Activated T-helper 1 cell treated with anti-CD3 and anti-CD28 coated beads, Interleukin-2, amount 50 U/mL, for 16 hours (primary cell): Measurements from ENCODE around the gene FOXRED1.
"Not testable (repeated sequence)": the region's sequence is repeated elsewhere in the genome, so short reads cannot be mapped to it uniquely, and the experiment has no call there.

Experiments used
- DNase-seq, 2 donors: peaks; one replicate each; pipeline ENCODE4 v3.0.0-alpha.2; 2020; ENCODE audit warnings: low read depth in 1 of 2, low spot score in 1 of 2

Gene FOXRED1

DNA sequence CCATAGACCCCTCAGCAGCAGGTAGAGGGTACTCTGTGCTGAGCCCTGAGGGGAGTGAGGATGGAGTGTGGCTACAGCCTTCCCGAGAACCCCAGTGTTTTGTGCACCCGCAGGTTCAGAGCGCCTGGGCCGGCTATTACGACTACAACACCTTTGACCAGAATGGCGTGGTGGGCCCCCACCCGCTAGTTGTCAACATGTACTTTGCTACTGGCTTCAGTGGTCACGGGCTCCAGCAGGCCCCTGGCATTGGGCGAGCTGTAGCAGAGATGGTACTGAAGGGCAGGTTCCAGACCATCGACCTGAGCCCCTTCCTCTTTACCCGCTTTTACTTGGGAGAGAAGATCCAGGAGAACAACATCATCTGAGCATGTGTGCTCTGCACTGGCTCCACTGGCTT is 8.4 kb downstream of the FOXRED1 start:
- DNase-seq = no peak

- DNase-seq = no peak
Measured at GRCh38 chr11:126277780-126278179, 8.8 kb downstream of the FOXRED1 start.

DNA sequence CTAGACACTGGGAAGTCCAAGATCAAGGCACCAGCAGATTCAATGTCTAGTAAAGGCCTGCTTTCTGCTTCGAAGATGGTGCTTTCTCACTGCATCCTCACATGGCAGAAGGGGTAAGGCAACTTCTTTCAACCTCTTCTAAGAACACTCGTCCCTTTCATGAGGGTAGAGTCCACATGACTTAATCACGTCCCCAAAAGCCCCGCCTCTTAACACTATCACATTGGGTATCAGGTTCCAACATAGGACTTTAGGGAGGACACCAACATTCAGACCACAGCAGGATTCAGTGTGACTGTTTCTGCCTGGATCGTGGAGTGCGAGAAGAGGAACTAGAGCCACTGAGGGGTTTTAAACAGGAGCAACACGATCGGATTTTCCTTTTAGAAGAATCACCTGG is 10.2 kb downstream of the FOXRED1 start:
- no peak for DNase-seq

DNA sequence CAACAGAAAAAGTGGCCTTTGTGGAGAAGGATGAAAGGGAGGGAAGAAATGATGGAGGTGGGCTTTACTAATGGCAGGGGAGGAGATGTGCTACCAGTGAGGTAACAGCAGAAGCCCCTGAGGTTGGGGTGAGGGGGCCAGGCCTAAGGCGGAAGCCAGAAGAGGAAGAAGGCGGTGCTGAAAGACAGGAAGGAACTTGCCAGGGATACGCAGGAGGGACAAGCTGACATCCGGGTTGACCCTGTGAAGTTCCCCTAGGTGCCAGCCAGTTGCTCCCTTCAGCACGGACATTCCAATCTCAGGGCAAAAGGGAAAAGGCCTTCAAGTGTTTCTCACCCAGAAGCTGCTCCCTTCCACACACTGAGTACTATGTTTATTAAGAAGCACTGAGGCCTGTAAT is 11.6 kb downstream of the FOXRED1 start:
- DNase-seq = no peak

DNA sequence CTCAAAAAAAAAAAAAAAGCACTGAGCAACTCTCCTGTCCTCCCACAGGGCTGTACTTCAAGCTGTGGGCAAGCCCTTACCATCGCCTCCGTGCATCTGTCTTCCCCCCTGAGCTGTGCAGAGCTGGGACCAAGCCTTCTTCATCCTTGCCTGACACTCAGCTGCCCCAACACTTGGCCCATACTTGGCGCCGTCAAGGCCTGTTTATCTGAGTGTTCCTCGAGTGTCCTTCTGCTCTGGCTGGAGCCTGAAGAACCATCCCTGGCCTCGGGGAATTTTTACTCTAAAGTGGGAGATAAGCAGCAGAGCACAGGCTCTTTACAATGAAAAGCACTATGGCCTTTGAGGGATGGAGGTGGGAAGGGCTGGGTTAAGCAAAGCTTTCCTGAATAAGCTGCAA is 12.3 kb downstream of the FOXRED1 start:
- DNase-seq = no peak

DNA sequence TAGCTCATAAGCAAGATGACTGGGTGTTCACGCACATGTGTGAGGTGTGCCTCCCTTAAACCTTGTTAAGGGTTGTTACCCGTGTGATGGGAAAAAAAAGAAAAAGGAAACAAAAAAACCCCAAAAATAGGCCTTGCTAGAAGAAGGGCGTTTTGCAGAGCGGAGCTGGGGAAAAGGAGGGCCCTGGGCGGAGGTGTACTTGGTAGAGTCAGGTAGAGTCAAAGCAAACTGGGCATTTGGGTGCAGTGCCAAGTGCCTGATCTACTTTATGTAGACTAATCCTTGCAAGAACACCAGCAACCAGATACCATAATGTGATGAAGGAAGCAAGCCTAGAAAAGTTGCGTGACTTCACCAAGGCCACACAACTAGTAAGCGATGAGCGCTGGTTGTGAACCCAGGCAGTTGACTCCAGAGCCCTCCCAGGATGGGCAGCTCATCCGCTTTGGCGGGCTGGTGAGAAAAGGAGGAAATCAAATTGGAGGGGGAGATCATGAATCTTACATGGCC is 12.8 kb downstream of the FOXRED1 start:
- DNase-seq = no peak

- DNase-seq = peak in 1 of 2 donors; percentile 15
Measured at GRCh38 chr11:126282361-126282735, 13.4 kb downstream of the FOXRED1 start.

GRCh38 chr11:126282736-126283591 is 14.0 kb downstream of the FOXRED1 start, which contains the start of gene TIRAP:
Gene TIRAP (plus strand): TSS chr11:126283093. CDS start chr11:126290895, 7,802 bp downstream.
- peak; percentile 45 to 46 for DNase-seq

DNA sequence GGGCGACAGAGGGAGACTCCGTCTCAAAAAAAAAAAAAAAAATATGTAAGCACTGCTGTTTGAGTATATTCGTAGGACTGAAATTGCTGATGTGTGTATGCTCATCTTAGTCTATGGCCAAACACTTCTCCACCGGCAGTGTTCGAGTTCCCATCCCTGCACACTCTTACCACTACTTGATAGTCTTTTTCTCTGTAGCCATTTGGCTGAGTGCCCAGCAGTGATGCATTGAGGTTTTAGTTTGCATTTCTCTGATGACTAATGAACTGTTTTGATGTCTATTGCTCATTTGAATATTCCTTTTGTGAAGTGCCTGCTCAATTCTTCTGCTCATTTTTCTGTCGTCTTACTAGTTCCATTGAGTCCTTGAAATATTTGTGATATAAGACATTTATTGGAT is 15.9 kb downstream of the FOXRED1 start:
- peak; percentile 72 to 74 for DNase-seq

DNA sequence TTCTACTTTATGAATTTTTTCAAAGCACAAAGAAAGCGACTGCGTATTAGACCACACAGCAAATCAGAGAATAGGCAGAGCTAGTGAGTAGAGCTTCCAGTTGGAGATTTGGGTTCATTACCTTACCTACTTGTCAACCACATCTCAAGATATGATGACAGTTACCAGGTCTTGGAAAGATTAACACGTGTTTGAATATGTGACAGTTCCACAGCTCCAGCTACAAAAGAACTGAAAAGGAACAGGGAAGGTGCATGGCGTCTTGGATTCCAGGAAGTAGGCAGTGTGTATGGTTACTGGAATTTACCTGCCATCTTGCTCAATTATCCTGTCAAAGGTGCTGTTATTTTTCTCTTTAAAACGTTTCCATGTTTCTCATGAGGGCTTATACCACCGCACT is 19.3 kb downstream of the FOXRED1 start:
- DNase-seq = no peak

DNA sequence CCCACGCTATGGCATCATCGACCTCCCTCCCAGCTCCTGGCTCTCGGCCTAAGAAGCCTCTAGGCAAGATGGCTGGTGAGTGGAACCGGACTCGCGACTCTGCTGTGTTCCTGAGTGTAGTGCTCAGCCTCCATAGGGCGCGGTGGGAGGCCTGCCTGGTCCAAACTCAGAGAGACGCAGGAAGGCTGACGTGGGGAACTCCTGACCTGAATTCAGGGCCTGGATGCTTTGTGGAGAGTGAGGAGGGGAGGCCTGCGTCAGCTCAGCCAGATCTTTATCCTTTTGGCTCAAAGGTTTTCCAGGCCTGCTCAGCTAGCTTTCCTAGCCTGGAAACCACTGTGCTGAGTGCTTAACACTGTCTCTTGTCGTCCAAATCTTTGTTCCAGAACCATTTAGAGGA is 21.9 kb downstream of the FOXRED1 start:
- no peak for DNase-seq

DNA sequence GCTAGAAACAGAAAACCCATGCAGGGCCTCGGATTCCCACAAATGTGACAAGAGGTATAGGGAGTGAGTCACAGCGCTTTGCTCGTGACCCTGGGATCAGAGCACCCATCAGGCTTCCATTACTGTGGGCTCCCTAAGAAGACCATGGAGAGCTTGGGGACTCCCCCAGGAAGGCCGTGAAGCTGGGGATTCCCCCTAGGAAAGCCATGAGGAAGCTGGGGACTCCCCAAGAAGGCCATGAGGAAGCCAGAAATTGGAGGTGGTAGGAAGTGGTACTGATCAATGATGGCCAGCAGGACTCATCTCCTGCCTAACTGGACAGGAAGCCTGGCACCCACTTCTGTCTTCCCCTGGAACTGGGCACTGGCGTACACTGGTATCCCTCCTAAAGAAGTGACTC is 24.8 kb downstream of the FOXRED1 start:
- DNase-seq = no peak

DNA sequence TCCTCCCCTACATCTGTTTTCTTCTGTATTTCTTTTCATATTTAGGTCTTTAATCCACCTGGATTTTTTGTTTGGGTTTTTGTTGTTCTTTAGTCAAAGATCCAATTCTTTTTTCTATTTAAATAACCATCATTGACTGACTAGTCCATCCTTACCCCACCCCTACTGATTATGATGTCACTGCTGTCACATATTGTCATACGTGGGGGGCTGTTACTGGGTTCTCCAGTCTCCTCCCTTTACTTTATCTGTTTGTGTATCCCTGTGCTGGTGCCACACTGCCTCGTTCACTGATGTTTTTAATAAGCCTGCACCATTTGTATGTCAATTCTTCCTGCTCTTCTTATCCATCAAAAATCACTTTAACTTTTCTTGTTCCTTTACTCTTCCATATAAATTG is 28.1 kb downstream of the FOXRED1 start:
- no peak for DNase-seq

DNA sequence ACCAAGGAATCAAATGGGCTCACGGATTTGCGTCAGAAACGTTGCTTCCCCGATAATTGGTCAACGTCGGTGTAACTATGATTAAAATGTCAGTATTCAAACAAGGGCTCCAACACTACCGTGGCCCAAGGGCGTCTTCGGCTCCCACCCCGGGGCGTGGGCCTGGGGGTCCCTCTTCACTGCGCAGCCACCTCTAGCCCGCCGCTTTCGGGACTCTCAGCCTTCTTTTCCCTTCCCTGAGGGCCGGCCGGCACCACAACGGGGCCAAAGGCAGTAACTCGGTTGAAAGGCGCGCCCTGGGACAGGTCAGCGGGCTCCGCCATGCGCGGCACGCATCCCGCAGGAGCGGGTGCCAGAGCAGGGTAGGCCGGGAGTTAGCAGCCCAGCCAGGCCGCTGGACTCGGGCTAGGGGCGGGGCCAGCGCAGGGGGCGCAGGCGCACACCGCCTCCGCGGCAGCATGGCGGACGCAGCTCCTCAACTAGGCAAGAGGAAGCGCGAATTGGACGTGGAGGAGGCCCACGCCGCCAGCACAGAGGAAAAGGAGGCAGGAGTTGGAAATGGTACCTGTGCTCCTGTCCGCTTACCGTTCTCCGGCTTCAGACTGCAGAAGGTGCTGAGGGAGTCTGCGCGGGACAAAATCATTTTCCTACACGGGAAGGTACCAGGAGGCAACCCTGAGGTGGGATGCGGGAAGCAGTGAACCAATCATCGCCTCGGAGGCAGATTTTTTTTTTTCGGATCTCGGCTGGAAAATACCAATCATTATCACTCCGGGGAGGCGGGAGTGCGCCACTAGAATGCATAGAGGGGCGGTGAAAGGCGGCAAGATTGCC is 34.9 kb downstream of the FOXRED1 start, which contains the start of gene DCPS:
Gene DCPS (plus strand): TSS at position 438 of the 834 bp plus-strand sequence. CDS start 21 bp downstream, at position 459.
- DNase-seq = peak; percentile 67 to 82

- no peak for DNase-seq
Measured at GRCh38 chr11:126304457-126305075, 35.6 kb downstream of the FOXRED1 start.

DNA sequence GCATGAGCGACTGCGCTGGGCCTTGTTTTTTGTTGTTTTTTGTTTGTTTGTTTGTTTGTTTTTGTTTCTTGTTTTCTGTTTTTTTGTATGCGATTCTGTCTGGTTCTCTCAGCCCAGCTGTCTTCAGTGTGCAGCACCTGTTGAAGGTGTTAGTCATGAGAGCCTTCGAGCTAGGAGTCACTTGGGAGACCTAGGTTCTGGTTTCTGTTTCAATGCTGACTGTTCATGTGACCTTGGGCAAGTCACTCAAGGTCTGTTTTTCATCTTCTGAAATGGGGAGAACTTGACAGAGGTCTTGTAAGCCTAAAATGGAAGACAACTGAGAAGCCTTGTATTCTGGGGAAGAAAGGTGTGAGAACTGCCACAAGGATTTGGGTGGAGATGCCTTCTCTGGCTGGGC is 36.7 kb downstream of the FOXRED1 start:
- no peak for DNase-seq

DNA sequence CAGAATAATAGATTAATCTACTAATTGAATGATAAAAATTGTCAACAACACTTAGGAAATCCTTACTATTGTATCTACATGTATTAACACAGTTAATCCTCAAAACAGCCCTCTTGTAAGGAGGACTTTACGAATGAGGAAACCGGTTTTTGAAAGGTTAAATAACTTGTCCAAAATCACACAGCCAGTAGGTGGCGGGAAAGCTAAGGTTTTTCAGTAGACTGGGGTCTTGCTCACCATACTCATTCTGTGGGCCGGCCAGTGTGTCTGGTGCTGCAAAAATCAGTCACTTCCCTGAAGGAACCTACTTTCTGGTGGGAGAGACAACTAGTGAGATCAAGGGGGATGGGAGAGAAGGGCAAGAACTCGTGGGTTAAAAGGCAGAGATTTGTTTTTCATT is 38.8 kb downstream of the FOXRED1 start:
- no peak for DNase-seq

DNA sequence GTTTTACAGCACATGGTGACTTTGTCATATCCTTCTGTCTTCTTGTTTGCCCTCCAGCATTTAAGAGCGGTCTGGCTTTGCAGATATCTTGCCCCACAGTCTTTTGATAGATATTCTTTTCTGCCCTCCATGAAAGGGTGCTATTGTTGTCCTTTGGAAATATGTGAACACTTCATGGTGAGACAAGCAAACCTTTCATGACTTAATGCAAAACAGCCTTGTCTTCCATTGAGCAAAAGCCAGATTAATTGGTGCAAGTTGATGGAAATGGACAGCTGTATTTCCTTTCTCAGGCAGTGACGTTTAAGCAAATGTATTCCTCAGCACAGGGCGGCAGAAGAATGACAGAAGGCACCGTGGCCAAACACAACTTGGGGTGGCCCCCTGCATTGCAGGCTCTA is 39.3 kb downstream of the FOXRED1 start:
- no peak for DNase-seq

DNA sequence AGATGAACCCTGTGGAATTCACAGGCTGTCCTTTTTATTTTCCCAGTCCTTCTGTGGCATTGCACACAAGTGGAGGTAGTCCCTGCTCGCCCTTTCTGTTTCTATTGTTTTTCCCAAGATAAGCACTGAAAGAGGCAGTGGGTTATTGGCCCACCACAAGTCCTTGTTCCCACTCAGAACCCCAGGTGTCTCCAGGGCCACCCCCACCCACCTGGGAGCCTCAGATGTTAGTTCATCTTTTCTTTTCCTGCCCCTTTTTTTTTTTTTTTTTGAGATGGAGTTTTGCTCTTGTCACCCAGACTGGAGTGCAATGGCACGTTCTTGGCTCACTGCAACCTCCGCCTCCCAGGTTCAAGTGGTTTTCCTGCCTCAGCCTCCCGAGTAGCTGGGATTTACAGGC is 39.8 kb downstream of the FOXRED1 start:
- not testable (repeated sequence) for DNase-seq

DNA sequence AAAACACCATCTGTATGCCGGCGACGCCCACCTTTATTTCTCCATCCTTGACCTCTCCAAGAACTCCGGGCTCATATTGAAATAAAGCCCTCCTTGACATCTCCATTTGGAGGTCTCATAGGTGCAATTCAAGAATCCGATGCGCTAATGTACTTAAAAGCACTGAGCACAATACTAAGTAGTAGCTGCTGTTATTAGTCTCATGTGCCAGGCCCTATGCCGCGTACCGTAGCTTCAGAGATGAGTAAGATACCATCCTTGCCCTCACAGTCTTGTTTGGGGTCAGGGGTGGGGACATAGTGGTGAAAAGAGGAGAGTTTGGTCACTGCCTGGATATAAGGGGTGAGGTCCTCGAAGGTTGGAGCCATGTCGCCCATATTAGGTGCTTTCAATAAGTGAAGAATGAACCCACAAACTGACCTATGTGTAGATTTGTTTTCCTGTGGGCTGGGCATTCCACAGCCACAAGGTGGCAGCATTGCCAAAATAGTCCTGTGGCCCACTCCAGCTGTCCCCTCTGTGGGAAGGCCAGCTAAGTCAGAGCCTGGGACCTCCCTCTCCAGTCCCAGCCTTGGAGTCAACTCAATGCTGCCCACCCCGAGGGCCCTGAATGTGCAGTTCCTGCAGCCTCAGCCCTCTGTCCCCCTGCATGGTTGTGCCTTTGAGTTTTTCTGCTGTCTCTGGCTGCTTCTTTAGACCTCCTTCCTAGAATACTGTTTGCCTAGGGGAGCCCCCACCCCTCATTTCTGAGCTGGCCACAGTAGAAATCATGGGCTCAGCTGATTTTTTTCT is 41.4 kb downstream of the FOXRED1 start:
- peak; percentile 18 to 27 for DNase-seq

DNA sequence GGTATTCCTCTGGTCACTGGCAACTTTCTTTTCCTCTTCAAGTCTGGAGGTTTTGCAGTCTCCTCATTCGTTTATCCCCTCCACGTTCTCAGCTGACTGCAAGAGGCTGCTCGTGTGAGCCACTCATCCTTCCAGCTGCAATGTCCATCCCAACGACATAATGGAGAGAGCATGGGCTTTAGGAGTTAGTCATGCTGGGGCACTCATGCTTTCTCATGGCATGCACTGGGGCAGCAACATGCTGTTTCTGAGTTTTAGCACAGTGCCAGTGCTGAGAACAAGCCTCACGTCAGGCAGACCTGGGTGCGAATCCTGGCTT is 42.0 kb downstream of the FOXRED1 start:
- DNase-seq = no peak
